Esophagus muscularis mucosa (tissue), 3 donors: ENCODE measurements around the gene FILIP1L.

Experiments
- POLR2A ChIP-seq: fragments of 450-650 bp; IDR thresholded peaks from one replicate; pipeline ENCODE4 v1.6.1; 2017; ENCODE audit warnings: antibody characterized with exemption, moderate library complexity, mild to moderate bottlenecking, low read depth
- TF ChIP-seq, protein P1 (sequence below), 3 experiments: fragments of 200-600 bp in 2 of 3; fragments of 450-650 bp in 1 of 3; sonication (generic) in 2 of 3; IDR thresholded peaks; one replicate each; pipeline ENCODE4 v1.5.1; 2017 to 2019; ENCODE audit warnings: antibody characterized with exemption in 3 of 3, mild to moderate bottlenecking in 2 of 3, moderate library complexity in 1 of 3

DNA sequence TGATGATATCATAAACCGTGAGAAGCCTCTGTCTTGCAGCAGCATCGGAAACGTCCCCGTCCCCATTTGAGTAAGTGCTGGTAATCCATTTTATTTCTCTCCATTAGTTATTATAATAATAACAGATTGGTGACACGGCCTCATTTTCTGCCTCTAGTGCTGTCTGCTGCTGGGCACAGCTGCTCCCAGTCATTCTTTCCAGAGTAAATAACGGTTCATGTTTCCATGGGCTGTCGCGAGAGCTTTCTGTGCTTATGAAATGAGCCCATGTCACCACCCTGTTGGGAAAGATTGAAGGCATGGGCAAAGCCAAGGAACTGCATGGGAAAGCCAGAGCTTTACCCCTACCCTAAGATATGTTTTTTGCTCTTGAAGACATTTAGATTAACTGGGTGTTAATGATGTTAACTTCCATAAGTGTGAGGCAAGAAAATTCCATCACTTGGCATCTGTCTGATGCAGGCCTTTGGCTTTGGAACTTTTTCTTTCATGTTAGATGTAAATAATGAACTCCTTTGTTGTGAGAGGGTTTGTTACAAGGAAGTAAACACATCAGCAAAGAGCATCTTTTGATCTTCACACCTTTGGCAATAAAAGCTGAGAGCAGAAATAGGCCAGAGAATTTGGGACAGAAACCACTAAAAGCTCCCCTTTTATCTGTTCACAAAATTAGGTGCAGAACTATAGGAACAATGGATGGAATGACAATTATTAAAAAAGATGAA, 141.8 kb downstream of the FILIP1L start:
- no peak for TF ChIP-seq POLR2A
- TF ChIP-seq, protein P1, sequence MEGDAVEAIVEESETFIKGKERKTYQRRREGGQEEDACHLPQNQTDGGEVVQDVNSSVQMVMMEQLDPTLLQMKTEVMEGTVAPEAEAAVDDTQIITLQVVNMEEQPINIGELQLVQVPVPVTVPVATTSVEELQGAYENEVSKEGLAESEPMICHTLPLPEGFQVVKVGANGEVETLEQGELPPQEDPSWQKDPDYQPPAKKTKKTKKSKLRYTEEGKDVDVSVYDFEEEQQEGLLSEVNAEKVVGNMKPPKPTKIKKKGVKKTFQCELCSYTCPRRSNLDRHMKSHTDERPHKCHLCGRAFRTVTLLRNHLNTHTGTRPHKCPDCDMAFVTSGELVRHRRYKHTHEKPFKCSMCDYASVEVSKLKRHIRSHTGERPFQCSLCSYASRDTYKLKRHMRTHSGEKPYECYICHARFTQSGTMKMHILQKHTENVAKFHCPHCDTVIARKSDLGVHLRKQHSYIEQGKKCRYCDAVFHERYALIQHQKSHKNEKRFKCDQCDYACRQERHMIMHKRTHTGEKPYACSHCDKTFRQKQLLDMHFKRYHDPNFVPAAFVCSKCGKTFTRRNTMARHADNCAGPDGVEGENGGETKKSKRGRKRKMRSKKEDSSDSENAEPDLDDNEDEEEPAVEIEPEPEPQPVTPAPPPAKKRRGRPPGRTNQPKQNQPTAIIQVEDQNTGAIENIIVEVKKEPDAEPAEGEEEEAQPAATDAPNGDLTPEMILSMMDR (IDR thresholded peaks at IDR 0.05) = no peak
